CD4-positive, alpha-beta T cell treated with Interferon gamma for 1 hour (primary cell): ENCODE measurements around the gene ELAC2.

Source experiments
- DNase-seq: peaks from one replicate; pipeline ENCODE4 v3.0.0-alpha.2; 2020

ELAC2 gene

GRCh38 chr17:13017655-13018459, at the start of gene ELAC2:
Gene ELAC2 (minus strand): TSS chr17:13018027. CDS start chr17:13017947, 80 bp downstream.
- DNase-seq = peak; percentile 97

GRCh38 chr17:13065032-13065431, 47.2 kb upstream of the ELAC2 start:
- no peak for DNase-seq

- DNase-seq = no peak
These were observed 37.3 kb upstream of the ELAC2 start for GRCh38 chr17:13055131-13055530.

- no peak for DNase-seq
These were observed 36.8 kb upstream of the ELAC2 start for GRCh38 chr17:13054666-13055065.

- no peak for DNase-seq
These were observed 34.1 kb upstream of the ELAC2 start for GRCh38 chr17:13051915-13052314.

GRCh38 chr17:13047011-13047606, 29.3 kb upstream of the ELAC2 start:
- DNase-seq = no peak

GRCh38 chr17:13046361-13046760, 28.5 kb upstream of the ELAC2 start:
- DNase-seq = no peak

GRCh38 chr17:13044572-13045065, 26.8 kb upstream of the ELAC2 start:
- DNase-seq = no peak

- DNase-seq = no peak
These were observed 21.3 kb upstream of the ELAC2 start for GRCh38 chr17:13038931-13039665.

- no peak for DNase-seq
These were observed 18.9 kb upstream of the ELAC2 start for GRCh38 chr17:13036751-13037150.

- DNase-seq = no peak
These were observed 17.6 kb upstream of the ELAC2 start for GRCh38 chr17:13035420-13035819.

- peak; percentile 36 for DNase-seq
These were observed 14.0 kb upstream of the ELAC2 start for GRCh38 chr17:13031718-13032350.

- peak; percentile 2 for DNase-seq
These were observed 12.9 kb upstream of the ELAC2 start for GRCh38 chr17:13030459-13031300.

- no peak for DNase-seq
These were observed 12.2 kb upstream of the ELAC2 start for GRCh38 chr17:13030056-13030455.

GRCh38 chr17:13029340-13029739, 11.5 kb upstream of the ELAC2 start:
- no peak for DNase-seq

- no peak for DNase-seq
These were observed 9.4 kb upstream of the ELAC2 start for GRCh38 chr17:13027246-13027645.

GRCh38 chr17:13025687-13026086, 7.9 kb upstream of the ELAC2 start:
- no peak for DNase-seq

- DNase-seq = no peak
These were observed 7.4 kb upstream of the ELAC2 start for GRCh38 chr17:13025258-13025627.

- DNase-seq = peak; percentile 56
These were observed 6.9 kb upstream of the ELAC2 start for GRCh38 chr17:13024526-13025257.

GRCh38 chr17:13024016-13024415, 6.2 kb upstream of the ELAC2 start:
- DNase-seq = no peak

- no peak for DNase-seq
These were observed 759 bp downstream of the ELAC2 start for GRCh38 chr17:13016881-13017654.
